Muscle of back (tissue), 11 donors: ENCODE measurements around the gene MST1. TPM values are rescaled to one million over a fixed set of nuclear protein-coding genes. Genes with fewer than 3 reads are reported as not detected.

ENCODE experiments used
- DNase-seq, 3 donors: peaks; one replicate each; pipeline versions ENCODE4 v3.0.0 to v3.0.0-alpha.2; 2013
- polyA plus RNA-seq, 10 donors: library from polyadenylated mRNA; unstranded; fragments of 120-200 nt; gene quantifications; one replicate each; pipeline ENCODE4 v1.2.1, GENCODE V29; 2013; ENCODE audit not compliant: insufficient read length in 10 of 10

Gene MST1
- polyA plus RNA-seq, 10 donors = 5.0 to 14.2 (median 8.1) TPM

- DNase-seq = no peak
These were observed 8.6 kb downstream of the MST1 start for GRCh38 chr3:49680493-49681231.

- DNase-seq = no peak
These were observed 13.4 kb downstream of the MST1 start for GRCh38 chr3:49675912-49676311.

- DNase-seq = no peak
These were observed 14.7 kb downstream of the MST1 start for GRCh38 chr3:49674497-49674983.

- peak; percentile 94 to 97 (median 94) for DNase-seq
These were observed 15.4 kb downstream of the MST1 start, which contains the start of gene APEH for GRCh38 chr3:49673715-49674496. APEH (plus strand) TSS chr3:49674351; CDS start chr3:49674402, 51 bp downstream.

- DNase-seq = peak in 1 of 3 donors; percentile 38
These were observed 16.1 kb downstream of the MST1 start for GRCh38 chr3:49673121-49673714.

GRCh38 chr3:49671291-49672288, 17.7 kb downstream of the MST1 start:
- peak; percentile 43 to 78 (median 66) for DNase-seq

GRCh38 chr3:49670940-49671290, 18.4 kb downstream of the MST1 start:
- no peak for DNase-seq

- DNase-seq = no peak
These were observed 19.9 kb downstream of the MST1 start for GRCh38 chr3:49669352-49669751.

GRCh38 chr3:49668861-49669260, 20.4 kb downstream of the MST1 start:
- DNase-seq = no peak

GRCh38 chr3:49668414-49668797, 20.9 kb downstream of the MST1 start:
- DNase-seq = no peak

GRCh38 chr3:49667701-49668413, 21.4 kb downstream of the MST1 start:
- DNase-seq = no peak

- no peak for DNase-seq
These were observed 22.7 kb downstream of the MST1 start for GRCh38 chr3:49666592-49666991.

GRCh38 chr3:49665822-49666519, 23.3 kb downstream of the MST1 start:
- no peak for DNase-seq

- DNase-seq = no peak
These were observed 25.0 kb downstream of the MST1 start for GRCh38 chr3:49664300-49664699.

- DNase-seq = no peak
These were observed 25.4 kb downstream of the MST1 start for GRCh38 chr3:49663831-49664230.

- DNase-seq = no peak
These were observed 26.4 kb downstream of the MST1 start for GRCh38 chr3:49662720-49663413.

GRCh38 chr3:49662021-49662420, 27.3 kb downstream of the MST1 start:
- DNase-seq = no peak

- no peak for DNase-seq
These were observed 28.0 kb downstream of the MST1 start for GRCh38 chr3:49661281-49661680.

GRCh38 chr3:49659756-49660155, 29.5 kb downstream of the MST1 start:
- DNase-seq = no peak
